Prostate gland (tissue), 2 donors: ENCODE results near the gene MAN2A2.

Source experiments
- POLR2A ChIP-seq: fragments of 450-650 bp; IDR thresholded peaks from one replicate; pipeline ENCODE4 v1.6.1; 2016; ENCODE audit warnings: antibody characterized with exemption, mild to moderate bottlenecking
- POLR2AphosphoS5 ChIP-seq: sonication (generic); formaldehyde crosslinking; IDR thresholded peaks from one replicate; pipeline ENCODE4 v1.6.1; 2017; ENCODE audit warnings: antibody characterized with exemption
- TF ChIP-seq, protein P1 (sequence below), 4 experiments: fragments of 200-600 bp in 2 of 4; fragments of 450-650 bp in 2 of 4; sonication (generic) in 2 of 4; IDR thresholded peaks; 1 replicate in 3 of 4; 2 replicates in 1 of 4; pipeline ENCODE4 v1.5.1; 2016 to 2019; ENCODE audit warnings: antibody characterized with exemption in 4 of 4, mild to moderate bottlenecking in 2 of 4, moderate library complexity in 2 of 4

DNA sequence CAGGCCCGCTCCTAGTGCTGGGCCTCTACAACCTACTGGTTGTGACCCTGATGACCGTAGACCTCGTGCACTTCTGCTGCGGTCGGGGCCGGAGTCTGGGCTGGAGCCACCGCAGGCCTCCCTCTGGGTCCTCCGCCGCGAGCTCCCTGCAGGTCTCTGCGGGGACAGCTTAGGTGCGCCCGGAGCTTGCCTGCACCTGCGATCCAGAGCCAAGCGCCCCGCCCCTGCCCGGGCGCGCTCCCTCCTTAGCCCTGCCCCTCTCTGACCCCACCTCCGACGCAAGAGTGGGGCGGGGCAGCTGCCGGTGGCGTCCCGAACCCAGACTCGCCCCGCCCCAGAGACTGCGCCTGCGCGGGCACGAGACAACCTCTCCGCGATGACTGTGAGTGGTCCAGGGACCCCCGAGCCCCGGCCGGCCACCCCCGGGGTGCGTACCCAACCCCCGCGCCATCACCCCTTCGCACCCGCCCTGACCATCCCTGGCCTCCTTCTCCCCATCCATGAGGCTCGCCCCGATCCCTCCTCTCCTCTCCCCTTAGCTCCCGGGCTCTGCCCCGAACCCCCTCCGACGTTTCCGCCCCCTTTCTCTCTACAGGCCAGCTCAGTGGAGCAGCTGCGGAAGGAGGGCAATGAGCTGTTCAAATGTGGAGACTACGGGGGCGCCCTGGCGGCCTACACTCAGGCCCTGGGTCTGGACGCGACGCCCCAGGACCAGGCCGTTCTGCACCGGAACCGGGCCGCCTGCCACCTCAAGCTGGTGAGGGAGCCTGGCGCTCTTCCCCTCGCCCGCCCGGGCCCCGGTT is 32.0 kb downstream of the MAN2A2 start, which contains the start of gene UNC45A:
- TF ChIP-seq POLR2A (peak; percentile 93), POLR2AphosphoS5 (peak; percentile 90)
- TF ChIP-seq, protein P1, sequence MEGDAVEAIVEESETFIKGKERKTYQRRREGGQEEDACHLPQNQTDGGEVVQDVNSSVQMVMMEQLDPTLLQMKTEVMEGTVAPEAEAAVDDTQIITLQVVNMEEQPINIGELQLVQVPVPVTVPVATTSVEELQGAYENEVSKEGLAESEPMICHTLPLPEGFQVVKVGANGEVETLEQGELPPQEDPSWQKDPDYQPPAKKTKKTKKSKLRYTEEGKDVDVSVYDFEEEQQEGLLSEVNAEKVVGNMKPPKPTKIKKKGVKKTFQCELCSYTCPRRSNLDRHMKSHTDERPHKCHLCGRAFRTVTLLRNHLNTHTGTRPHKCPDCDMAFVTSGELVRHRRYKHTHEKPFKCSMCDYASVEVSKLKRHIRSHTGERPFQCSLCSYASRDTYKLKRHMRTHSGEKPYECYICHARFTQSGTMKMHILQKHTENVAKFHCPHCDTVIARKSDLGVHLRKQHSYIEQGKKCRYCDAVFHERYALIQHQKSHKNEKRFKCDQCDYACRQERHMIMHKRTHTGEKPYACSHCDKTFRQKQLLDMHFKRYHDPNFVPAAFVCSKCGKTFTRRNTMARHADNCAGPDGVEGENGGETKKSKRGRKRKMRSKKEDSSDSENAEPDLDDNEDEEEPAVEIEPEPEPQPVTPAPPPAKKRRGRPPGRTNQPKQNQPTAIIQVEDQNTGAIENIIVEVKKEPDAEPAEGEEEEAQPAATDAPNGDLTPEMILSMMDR (IDR thresholded peaks at IDR 0.05), result peak in 1 of 4 experiments; percentile 10
